Subcutaneous adipose tissue (tissue), 4 donors: ENCODE measurements around the gene GLE1. TPM values are rescaled to one million over a fixed set of nuclear protein-coding genes. Genes with fewer than 3 reads are reported as not detected.

ENCODE experiments used
- CTCF ChIP-seq: fragments of 450-650 bp; IDR thresholded peaks from one replicate; pipeline ENCODE4 v1.5.1; 2016; ENCODE audit warnings: low read depth, mild to moderate bottlenecking, control low read depth, antibody characterized with exemption, moderate library complexity
- total RNA-seq, 4 donors: library from RNA; depleted of rRNA; stranded (reverse); fragments of >200 nt; gene quantifications; one replicate each; pipeline ENCODE4 v1.1.0, GENCODE V29; 2016

The GLE1 gene
- total RNA-seq, 4 donors from 2014 or later, result 21.0 to 33.0 (median 23.4) TPM

DNA sequence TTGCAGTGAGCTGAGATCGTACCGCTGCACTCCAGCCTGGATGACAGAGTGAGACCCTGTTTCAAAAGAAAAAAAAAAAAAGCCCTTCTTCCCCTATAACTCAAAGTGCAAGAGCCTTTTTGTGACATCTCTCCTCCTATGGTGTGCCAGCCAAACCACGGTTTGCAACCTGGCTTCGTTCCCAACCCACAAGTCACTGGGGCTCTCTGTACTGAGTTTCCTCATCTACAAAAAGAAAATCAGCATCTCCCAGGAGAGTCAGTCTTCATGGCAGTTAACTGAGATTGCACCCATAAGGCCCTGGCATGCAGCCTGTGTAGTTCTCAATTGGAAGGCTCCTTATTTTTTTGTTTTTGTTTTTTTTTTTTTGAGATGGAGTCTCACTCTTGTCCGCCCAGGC, 34.0 kb upstream of the GLE1 start:
- TF ChIP-seq CTCF, result no peak

GRCh38 chr9:128473104-128473503, 31.4 kb upstream of the GLE1 start:
- TF ChIP-seq CTCF, result no peak

DNA sequence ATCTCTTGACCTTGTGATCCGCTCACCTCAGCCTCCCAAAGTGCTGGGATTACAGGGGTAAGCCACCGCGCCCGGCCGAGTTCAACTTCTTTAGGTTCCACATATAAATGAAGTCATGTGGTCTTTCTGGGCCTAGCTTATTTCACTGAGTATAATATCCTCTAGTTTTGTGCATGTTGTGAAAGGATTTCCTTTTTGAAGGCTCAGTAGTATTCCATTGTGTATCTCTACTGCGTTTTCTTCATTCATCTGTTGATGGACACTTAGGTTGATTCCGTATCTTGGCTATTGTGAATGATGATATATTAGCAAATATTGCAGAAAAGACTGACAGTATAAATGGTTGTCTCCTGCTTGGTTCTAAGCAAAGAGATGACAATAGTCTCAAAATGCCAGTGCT, 28.7 kb upstream of the GLE1 start:
- TF ChIP-seq CTCF, result no peak

DNA sequence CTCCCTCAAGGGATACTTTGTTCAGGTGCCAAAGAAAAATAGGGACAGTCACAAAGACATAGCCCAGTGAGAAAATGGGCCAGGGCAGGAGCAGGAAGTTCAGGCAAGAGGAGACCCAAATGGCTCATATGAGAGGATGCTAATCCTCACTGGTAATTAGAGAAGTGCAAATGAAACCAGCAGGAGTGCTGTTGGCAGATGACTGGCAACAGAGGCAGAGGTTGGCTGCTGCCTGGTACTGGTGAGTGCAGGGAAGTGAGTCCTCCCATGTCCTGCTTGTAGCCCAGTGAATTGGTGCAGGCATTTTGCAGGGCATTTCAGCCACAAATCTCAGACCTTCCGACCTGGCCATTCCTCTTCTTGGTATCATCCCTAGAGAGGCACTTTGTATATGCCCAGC, 25.3 kb upstream of the GLE1 start:
- no peak for TF ChIP-seq CTCF

DNA sequence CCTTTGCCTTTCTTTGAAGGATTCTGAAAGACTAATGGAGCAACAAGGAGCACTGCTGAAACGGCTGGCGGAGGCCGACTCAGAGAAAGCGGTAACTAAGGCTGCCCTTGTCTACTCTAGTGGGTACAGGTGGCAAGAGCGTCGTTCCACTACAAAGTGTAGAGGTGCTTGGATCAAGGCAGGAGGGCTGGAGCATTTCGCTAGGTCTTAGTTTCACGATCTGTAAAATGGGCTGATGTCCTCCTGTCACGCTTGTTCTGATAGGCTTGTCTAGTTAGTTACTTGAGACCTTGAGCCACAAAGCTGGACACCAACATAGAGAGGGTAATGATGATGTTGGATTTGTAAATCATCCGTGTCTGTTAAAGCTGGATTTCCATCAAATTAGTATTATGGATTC, 23.0 kb upstream of the GLE1 start:
- TF ChIP-seq CTCF, result no peak

GRCh38 chr9:128482186-128482585, 22.3 kb upstream of the GLE1 start:
- TF ChIP-seq CTCF, result no peak

DNA sequence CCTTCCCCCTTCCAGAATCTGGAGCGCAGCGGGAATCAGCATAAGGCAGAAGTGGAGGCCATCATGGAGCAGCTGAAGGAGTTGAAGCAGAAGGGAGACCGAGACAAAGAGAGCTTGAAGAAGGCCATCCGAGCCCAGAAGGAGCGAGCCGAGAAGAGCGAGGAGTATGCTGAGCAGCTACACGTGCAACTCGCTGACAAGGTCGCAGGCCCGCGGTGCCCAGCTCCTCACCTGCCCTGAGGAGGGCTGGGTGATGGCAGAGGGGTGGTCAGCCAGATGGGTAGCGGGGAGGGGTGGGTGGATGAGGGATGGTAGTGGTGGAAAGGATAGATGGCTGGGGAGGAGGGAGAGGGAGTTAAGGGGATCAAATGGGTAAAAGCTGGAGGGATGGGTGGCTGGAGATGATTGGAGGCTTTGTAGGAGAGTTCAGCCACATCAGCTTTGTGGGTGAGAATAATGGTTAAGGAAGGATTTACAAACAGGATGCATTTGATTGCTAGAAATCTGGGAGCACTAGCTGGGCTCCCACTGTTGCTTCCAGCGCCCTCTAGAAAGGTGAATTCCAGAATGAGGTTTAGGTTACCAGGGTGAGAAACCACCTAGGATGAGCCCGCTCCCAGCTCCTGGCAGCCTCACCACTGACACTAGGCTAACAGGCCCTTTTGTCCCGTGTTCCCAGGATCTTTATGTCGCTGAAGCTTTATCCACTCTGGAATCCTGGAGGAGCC, 19.7 kb upstream of the GLE1 start:
- no peak for TF ChIP-seq CTCF
